Body of pancreas (tissue), 4 donors: Measurements from ENCODE around the gene GORASP2.

Experiments
- POLR2A ChIP-seq, 3 donors: fragments of 450-650 bp; IDR thresholded peaks; one replicate each; pipeline ENCODE4 v1.6.1; 2016; ENCODE audit warnings: antibody characterized with exemption in 3 of 3, mild to moderate bottlenecking in 2 of 3
- TF ChIP-seq, protein P1 (sequence below), 7 experiments: fragments of 450-650 bp in 4 of 7; fragments of 200-600 bp in 3 of 7; sonication (generic) in 3 of 7; IDR thresholded peaks; one replicate each; pipeline ENCODE4 v1.5.1; 2016 to 2019; ENCODE audit warnings: antibody characterized with exemption in 7 of 7

GRCh38 chr2:170881840-170882239 lies 47.2 kb upstream of the GORASP2 start:
- TF ChIP-seq, protein P1, sequence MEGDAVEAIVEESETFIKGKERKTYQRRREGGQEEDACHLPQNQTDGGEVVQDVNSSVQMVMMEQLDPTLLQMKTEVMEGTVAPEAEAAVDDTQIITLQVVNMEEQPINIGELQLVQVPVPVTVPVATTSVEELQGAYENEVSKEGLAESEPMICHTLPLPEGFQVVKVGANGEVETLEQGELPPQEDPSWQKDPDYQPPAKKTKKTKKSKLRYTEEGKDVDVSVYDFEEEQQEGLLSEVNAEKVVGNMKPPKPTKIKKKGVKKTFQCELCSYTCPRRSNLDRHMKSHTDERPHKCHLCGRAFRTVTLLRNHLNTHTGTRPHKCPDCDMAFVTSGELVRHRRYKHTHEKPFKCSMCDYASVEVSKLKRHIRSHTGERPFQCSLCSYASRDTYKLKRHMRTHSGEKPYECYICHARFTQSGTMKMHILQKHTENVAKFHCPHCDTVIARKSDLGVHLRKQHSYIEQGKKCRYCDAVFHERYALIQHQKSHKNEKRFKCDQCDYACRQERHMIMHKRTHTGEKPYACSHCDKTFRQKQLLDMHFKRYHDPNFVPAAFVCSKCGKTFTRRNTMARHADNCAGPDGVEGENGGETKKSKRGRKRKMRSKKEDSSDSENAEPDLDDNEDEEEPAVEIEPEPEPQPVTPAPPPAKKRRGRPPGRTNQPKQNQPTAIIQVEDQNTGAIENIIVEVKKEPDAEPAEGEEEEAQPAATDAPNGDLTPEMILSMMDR (IDR thresholded peaks at IDR 0.05), result no peak
- TF ChIP-seq POLR2A (IDR thresholded peaks at IDR 0.05), result no peak
